Measurements from ENCODE around the gene UGT2B17.
"Not testable (repeated sequence)": the region's sequence is repeated elsewhere in the genome, so short reads cannot be mapped to it uniquely, and the experiment has no call there.

The UGT2B17 gene

DNA sequence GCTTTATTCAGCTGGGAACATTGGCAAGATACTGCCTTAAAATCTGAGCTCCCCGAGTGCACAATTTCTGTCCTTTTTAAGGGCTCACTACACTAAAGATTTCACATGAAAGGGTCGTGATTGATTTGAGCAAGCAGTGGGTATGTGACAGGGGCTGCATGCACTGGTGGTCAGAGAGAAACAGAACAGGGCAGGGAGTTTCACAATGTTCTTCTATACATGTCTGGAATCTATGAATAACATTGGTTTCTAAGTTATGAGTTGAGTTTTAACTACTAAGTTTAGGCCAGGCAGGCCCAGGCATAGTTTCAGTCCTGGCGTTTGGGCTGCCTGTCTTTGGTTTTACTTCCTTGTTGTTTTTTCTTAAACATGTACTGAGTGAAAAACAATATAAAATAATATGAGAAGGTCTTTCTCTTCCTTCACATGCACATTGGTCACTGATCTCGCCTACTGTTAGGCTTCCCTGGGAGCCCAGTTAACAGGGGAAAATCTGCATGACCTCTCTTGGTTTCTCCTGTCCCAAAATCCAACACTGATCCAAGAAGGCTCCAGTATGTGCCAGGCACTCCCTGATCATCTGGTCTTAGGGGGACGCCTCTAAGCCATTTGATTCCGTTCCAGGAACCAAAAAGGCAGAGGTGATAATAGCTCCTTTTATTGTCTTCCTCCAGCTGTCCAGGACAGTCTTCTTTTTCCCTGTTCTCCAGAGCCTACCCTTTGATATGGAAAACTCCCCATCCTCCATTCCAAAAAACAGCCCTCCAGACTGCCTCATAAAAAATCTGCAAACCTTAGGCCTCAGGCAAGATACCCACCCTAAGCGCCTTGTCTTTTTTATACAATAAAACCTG is at the start of gene UGT2B17:
TSS of gene UGT2B17 (minus strand) at position 51 of the 854 bp plus-strand sequence. CDS start 7,838 bp downstream, outside the sequence.
- DNase-seq (ENCODE audit: extremely low spot score) = no peak
- TF ChIP-seq SP1 (IDR thresholded peaks at IDR 0.05) = no peak
- TF ChIP-seq HDGF (IDR thresholded peaks at IDR 0.05; ENCODE audit: borderline replicate concordance) = no peak
- TF ChIP-seq ZNF384 (IDR thresholded peaks at IDR 0.05) = no peak
- CTCF ChIA-PET = no interaction called here
- POLR2A ChIA-PET = no interaction called here

- DNase-seq (ENCODE audit: extremely low spot score); CTCF ChIA-PET; POLR2A ChIA-PET: not testable (repeated sequence)
Observed at GRCh38 chr4:68622731-68623130, 46.6 kb upstream of the UGT2B17 start.

- TF ChIP-seq ZNF384 (IDR thresholded peaks at IDR 0.05) = no peak
- POLR2A ChIA-PET = no interaction called here
- CTCF ChIA-PET = no interaction called here
- DNase-seq (ENCODE audit: extremely low spot score) = no peak
Observed at GRCh38 chr4:68617003-68617698, 41.0 kb upstream of the UGT2B17 start.

GRCh38 chr4:68615699-68616422 is 39.7 kb upstream of the UGT2B17 start:
- ChIA-PET CTCF (no interaction called here), POLR2A (no interaction called here)
- no peak for DNase-seq (ENCODE audit: extremely low spot score)
- TF ChIP-seq NFRKB (IDR thresholded peaks at IDR 0.05) (no peak), TARDBP (IDR thresholded peaks at IDR 0.05) (no peak), SUZ12 (IDR thresholded peaks at IDR 0.05) (no peak), SP1 (IDR thresholded peaks at IDR 0.05) (no peak), ARNT (IDR thresholded peaks at IDR 0.05) (no peak), FOXM1 (IDR thresholded peaks at IDR 0.05; ENCODE audit: borderline replicate concordance) (no peak), BHLHE40 (IDR thresholded peaks at IDR 0.05; ENCODE audit: borderline replicate concordance) (no peak)
- TF ChIP-seq, protein P1, sequence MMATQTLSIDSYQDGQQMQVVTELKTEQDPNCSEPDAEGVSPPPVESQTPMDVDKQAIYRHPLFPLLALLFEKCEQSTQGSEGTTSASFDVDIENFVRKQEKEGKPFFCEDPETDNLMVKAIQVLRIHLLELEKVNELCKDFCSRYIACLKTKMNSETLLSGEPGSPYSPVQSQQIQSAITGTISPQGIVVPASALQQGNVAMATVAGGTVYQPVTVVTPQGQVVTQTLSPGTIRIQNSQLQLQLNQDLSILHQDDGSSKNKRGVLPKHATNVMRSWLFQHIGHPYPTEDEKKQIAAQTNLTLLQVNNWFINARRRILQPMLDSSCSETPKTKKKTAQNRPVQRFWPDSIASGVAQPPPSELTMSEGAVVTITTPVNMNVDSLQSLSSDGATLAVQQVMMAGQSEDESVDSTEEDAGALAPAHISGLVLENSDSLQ (IDR thresholded peaks at IDR 0.05) = no peak

DNA sequence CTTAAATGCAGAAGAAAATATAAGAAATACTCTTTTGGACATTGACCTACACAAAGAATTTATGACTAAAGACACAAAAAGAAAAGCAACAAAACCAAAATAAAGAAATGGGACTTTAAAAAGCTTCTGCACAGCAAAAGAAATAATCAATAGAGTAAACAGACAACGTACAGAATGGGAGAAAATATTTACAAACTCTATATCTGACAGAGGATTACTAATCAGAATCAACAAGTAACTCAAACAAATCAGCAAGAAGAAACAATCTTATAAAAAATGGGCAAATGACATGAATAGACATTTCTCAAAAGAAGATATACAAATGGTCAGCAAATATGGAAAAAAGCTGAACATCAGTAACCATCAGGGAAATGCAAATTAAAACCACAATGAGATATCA is 37.6 kb upstream of the UGT2B17 start:
- no peak for TF ChIP-seq CTBP1 (IDR thresholded peaks at IDR 0.05; ENCODE audit: borderline replicate concordance)
- TF ChIP-seq FOXA1 (IDR thresholded peaks at IDR 0.05) = no peak
- TF ChIP-seq FOXK2 (IDR thresholded peaks at IDR 0.05) = no peak
- TF ChIP-seq ELF4 (IDR thresholded peaks at IDR 0.05) = no peak
- TF ChIP-seq SUZ12 (IDR thresholded peaks at IDR 0.05) = no peak
- POLR2A ChIA-PET = no interaction called here
- CTCF ChIA-PET = no interaction called here
- no peak for DNase-seq (ENCODE audit: extremely low spot score)

DNA sequence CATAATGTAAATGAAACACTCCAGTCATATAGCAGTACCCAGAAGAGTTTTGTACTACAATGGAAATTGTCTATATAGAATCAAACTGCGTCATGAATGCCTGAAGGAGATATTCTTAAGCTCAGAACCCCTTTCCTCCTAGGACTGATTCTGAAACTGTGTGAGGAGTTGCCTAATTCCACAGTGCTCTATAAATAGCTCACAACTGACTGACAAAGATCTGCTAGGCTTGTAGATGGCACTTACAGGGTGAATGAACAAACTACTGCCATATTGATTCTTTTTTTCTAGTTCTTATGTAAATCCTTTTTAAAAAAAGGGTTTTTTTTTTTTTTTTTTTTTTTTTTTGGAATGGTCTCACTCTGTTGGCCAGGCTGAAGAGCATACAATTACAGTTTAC is 30.1 kb upstream of the UGT2B17 start:
- no peak for DNase-seq (ENCODE audit: extremely low spot score)
- CTCF ChIA-PET = interaction anchor here (0.6 kb wide), 1 partner anchor 564 kb away, joined by 3 read pairs; no protein-coding TSS in a partner anchor
- TF ChIP-seq TARDBP (IDR thresholded peaks at IDR 0.05) (no peak), BHLHE40 (IDR thresholded peaks at IDR 0.05; ENCODE audit: borderline replicate concordance) (no peak), L3MBTL2 (conservative IDR thresholded peaks at IDR 0.05) (no peak), SP1 (IDR thresholded peaks at IDR 0.05) (no peak), NFRKB (IDR thresholded peaks at IDR 0.05) (no peak), ZNF384 (IDR thresholded peaks at IDR 0.05) (no peak), LEF1 (IDR thresholded peaks at IDR 0.05; ENCODE audit: borderline replicate concordance) (no peak), ARNT (IDR thresholded peaks at IDR 0.05) (no peak), HDGF (IDR thresholded peaks at IDR 0.05; ENCODE audit: borderline replicate concordance) (no peak), ELF4 (IDR thresholded peaks at IDR 0.05) (no peak)
- POLR2A ChIA-PET = no interaction called here

- ChIA-PET CTCF (no interaction called here), POLR2A (no interaction called here)
- TF ChIP-seq BHLHE40 (IDR thresholded peaks at IDR 0.05; ENCODE audit: borderline replicate concordance) = no peak
- TF ChIP-seq L3MBTL2 (conservative IDR thresholded peaks at IDR 0.05) = no peak
- DNase-seq (ENCODE audit: extremely low spot score) = no peak
Observed at GRCh38 chr4:68599150-68599549, 23.0 kb upstream of the UGT2B17 start.

DNA sequence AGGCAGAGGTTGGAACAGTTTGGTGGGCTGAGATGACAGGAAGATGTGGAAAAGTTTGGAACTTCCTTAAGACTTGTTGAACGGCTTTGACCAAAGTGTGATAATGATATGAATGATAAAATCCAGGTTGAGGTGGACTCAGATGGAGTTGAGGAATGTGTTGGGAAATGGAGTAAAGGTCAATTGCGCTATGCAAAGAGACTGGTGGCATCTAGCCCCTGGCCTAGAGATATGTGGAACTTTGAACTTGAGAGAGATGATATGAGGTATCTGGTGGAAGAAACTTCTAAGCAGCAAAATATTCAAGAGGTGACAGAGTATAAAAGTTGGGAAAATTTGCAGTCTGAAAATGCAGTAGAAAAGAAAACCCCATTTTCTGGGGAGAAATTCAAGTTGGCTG is 21.4 kb upstream of the UGT2B17 start:
- CTCF ChIA-PET = no interaction called here
- POLR2A ChIA-PET = no interaction called here
- no peak for DNase-seq (ENCODE audit: extremely low spot score)
- TF ChIP-seq BHLHE40 (IDR thresholded peaks at IDR 0.05; ENCODE audit: borderline replicate concordance) (no peak), L3MBTL2 (conservative IDR thresholded peaks at IDR 0.05) (no peak), SUZ12 (IDR thresholded peaks at IDR 0.05) (no peak), CTBP1 (IDR thresholded peaks at IDR 0.05; ENCODE audit: borderline replicate concordance) (no peak), ELF4 (IDR thresholded peaks at IDR 0.05) (no peak), FOXA1 (IDR thresholded peaks at IDR 0.05) (no peak), ARNT (IDR thresholded peaks at IDR 0.05) (no peak), FOXM1 (IDR thresholded peaks at IDR 0.05; ENCODE audit: borderline replicate concordance) (no peak), SP1 (IDR thresholded peaks at IDR 0.05) (no peak), TARDBP (IDR thresholded peaks at IDR 0.05) (no peak), ZNF384 (IDR thresholded peaks at IDR 0.05) (no peak), FOXK2 (IDR thresholded peaks at IDR 0.05) (no peak), LEF1 (IDR thresholded peaks at IDR 0.05; ENCODE audit: borderline replicate concordance) (no peak), HDGF (IDR thresholded peaks at IDR 0.05; ENCODE audit: borderline replicate concordance) (no peak), NFRKB (IDR thresholded peaks at IDR 0.05) (no peak)
- TF ChIP-seq, protein P1 (IDR thresholded peaks at IDR 0.05) = no peak
